OCI-LY3 (cell line): ENCODE measurements around the gene AK4.

Source experiments
- H2AFZ ChIP-seq: fragments of 200-600, 300-600 bp; shearing (Covaris generic); 2 replicates; pipeline ENCODE4 v1.6.0; 2014; ENCODE audit warnings: antibody characterized with exemption, low read depth, low read length
- H3K27ac ChIP-seq: fragments of 200-600, 300-600 bp; sonication (generic); 2 replicates; pipeline ENCODE4 v1.5.1; 2014; ENCODE audit warnings: mild to moderate bottlenecking, low read length, moderate library complexity, mixed read lengths
- H3K27me3 ChIP-seq: fragments of 200-600, 300-600 bp; sonication (generic); 2 replicates; pipeline ENCODE4 v1.6.1; 2014; ENCODE audit warnings: low read depth, low read length, mixed read lengths
- H3K36me3 ChIP-seq: fragments of 200-600, 300-600 bp; sonication (generic); replicated peaks from 2 replicates; pipeline ENCODE3; 2014; ENCODE audit warnings: low read depth, low read length, mixed read lengths
- H3K4me1 ChIP-seq: fragments of 300-600, 200-600 bp; sonication (generic); 2 replicates; pipeline ENCODE4 v1.6.1; 2014; ENCODE audit warnings: low read length, mixed read lengths
- H3K4me2 ChIP-seq: fragments of 200-600, 300-600 bp; sonication (generic); 2 replicates; pipeline ENCODE4 v1.6.1; 2014; ENCODE audit warnings: low read length, mixed read lengths
- H3K4me3 ChIP-seq: fragments of 300-600, 200-600 bp; sonication (generic); 2 replicates; pipeline ENCODE4 v1.5.1; 2014; ENCODE audit warnings: antibody characterized with exemption, mild to moderate bottlenecking, low read length, moderate library complexity
- H3K79me2 ChIP-seq: fragments of 300-600, 200-600 bp; shearing (Covaris generic); 2 replicates; pipeline ENCODE4 v1.6.1; 2014; ENCODE audit warnings: mild to moderate bottlenecking, low read length, mixed read lengths
- H3K9ac ChIP-seq: fragments of 300-600, 200-600 bp; shearing (Covaris generic); 2 replicates; pipeline ENCODE4 v1.6.0; 2014; ENCODE audit warnings: mild to moderate bottlenecking, low read length, moderate library complexity
- H3K9me3 ChIP-seq: fragments of 200-600, 300-600 bp; shearing (Covaris generic); 2 replicates; pipeline ENCODE4 v1.6.1; 2014; ENCODE audit warnings: low read length, mixed read lengths; ENCODE audit not compliant: insufficient read depth
- H4K20me1 ChIP-seq: fragments of 200-600, 300-600 bp; sonication (generic); 2 replicates; pipeline ENCODE4 v1.6.1; 2016; ENCODE audit warnings: low read length, mixed read lengths; ENCODE audit not compliant: insufficient read depth
- EZH2phosphoT487 ChIP-seq: fragments of 200-600 bp; shearing (Covaris generic); IDR thresholded peaks from 2 replicates; pipeline ENCODE4 v1.6.1; 2018; ENCODE audit warnings: antibody characterized with exemption, mixed run types, low read depth
- TF ChIP-seq, protein P1 (sequence below): fragments of 200-600, 300-600 bp; sonication (generic); IDR thresholded peaks from 2 replicates; pipeline ENCODE4 v1.5.1; 2014; ENCODE audit warnings: antibody characterized with exemption, low read length, low read depth

AK4 gene

DNA sequence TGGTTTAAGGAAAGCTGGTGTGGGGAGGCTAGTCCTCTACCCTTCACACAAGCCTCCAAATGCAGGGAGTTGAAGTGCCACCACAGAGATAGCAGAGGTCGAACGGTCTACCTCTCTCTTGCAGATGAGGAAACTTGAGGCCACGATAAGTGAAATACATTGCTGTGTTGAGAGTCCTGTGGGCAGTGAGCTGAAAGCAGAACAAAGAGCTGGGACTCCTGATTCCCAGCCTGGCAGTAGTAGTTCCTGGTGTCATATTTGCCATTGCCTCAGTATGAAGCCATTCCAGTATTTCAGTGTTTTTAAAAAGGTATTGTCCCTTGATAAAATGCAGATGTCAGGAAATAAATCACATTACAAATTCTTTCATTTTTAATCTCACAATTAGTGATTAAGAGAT lies 28.6 kb downstream of the AK4 start:
- H2AFZ ChIP-seq = no peak overlapping the region
- peaks cover 25% of the 10 kb centered on the region for H3K79me2 ChIP-seq
- H3K4me3 ChIP-seq = no peak overlapping the region
- peaks cover 4% of the 10 kb centered on the region; the same call in 1 of the 2 replicates for H3K4me1 ChIP-seq
- H4K20me1 ChIP-seq = peaks cover 82% of the 10 kb centered on the region
- no peak overlapping the region for H3K27ac ChIP-seq
- TF ChIP-seq EZH2phosphoT487 = no peak
- H3K27me3 ChIP-seq = no peaks in the 10 kb centered on the region
- no peaks in the 10 kb centered on the region for H3K36me3 ChIP-seq
- no peak overlapping the region for H3K4me2 ChIP-seq
- H3K9ac ChIP-seq = no peak overlapping the region
- no peaks in the 10 kb centered on the region for H3K9me3 ChIP-seq

DNA sequence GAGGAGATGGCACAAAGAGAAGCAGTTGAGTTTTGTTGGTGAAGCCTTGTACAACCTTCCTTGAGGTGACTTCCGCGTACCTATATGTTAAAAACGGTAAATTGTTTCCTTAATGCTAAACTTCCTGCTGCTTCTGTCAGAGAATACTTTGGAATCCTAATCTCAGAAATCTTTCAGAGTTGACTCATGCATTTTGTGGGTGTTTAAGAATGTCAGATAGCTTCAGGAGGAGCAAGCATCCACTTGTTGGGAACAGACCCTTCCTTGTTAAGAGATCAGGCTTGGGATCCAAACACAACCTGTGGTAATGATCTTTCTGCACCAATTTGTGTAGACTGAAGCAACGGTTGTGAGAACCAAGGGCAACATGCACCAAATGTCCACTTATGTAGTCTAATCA lies 29.5 kb downstream of the AK4 start:
- no peak overlapping the region for H3K27ac ChIP-seq
- H4K20me1 ChIP-seq = peaks cover 86% of the 10 kb centered on the region
- TF ChIP-seq, protein P1, sequence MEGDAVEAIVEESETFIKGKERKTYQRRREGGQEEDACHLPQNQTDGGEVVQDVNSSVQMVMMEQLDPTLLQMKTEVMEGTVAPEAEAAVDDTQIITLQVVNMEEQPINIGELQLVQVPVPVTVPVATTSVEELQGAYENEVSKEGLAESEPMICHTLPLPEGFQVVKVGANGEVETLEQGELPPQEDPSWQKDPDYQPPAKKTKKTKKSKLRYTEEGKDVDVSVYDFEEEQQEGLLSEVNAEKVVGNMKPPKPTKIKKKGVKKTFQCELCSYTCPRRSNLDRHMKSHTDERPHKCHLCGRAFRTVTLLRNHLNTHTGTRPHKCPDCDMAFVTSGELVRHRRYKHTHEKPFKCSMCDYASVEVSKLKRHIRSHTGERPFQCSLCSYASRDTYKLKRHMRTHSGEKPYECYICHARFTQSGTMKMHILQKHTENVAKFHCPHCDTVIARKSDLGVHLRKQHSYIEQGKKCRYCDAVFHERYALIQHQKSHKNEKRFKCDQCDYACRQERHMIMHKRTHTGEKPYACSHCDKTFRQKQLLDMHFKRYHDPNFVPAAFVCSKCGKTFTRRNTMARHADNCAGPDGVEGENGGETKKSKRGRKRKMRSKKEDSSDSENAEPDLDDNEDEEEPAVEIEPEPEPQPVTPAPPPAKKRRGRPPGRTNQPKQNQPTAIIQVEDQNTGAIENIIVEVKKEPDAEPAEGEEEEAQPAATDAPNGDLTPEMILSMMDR = no peak
- no peak for TF ChIP-seq EZH2phosphoT487
- no peak overlapping the region for H3K4me3 ChIP-seq
- H3K4me2 ChIP-seq = no peak overlapping the region
- no peak overlapping the region for H2AFZ ChIP-seq
- H3K79me2 ChIP-seq = peaks cover 28% of the 10 kb centered on the region
- no peaks in the 10 kb centered on the region for H3K9me3 ChIP-seq
- no peaks in the 10 kb centered on the region for H3K36me3 ChIP-seq
- H3K27me3 ChIP-seq = no peaks in the 10 kb centered on the region
- peaks cover 4% of the 10 kb centered on the region; the same call in 1 of the 2 replicates for H3K4me1 ChIP-seq
- H3K9ac ChIP-seq = no peak overlapping the region

DNA sequence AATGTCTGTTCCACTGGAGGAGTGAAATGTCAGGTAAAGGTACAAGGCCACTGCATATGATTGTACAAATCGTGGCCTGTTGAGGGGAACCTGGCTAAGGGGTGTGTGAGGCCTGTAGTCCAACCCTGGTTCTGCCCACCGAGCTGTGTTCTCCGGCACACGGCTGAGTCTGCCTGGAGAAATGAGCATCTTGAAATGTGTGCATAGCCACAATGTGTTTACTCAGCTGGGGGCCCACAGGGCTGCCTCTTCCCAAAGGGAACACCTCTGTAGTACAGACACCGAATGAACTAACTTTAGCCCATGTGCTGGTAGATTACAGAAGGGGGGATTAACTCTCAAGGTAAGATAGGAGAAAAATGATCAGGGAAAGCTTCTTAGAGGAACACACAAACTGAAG lies 30.2 kb downstream of the AK4 start:
- H3K4me3 ChIP-seq = no peak overlapping the region
- H3K36me3 ChIP-seq = no peaks in the 10 kb centered on the region
- H3K4me2 ChIP-seq = no peak overlapping the region
- H3K27me3 ChIP-seq = no peaks in the 10 kb centered on the region
- H3K9me3 ChIP-seq = no peaks in the 10 kb centered on the region
- no peak overlapping the region for H3K27ac ChIP-seq
- no peak overlapping the region for H2AFZ ChIP-seq
- TF ChIP-seq EZH2phosphoT487 = no peak
- TF ChIP-seq, protein P1 = no peak
- no peak overlapping the region for H3K9ac ChIP-seq
- peaks cover 27% of the 10 kb centered on the region for H3K79me2 ChIP-seq
- H4K20me1 ChIP-seq = peaks cover 88% of the 10 kb centered on the region
- peaks cover 7% of the 10 kb centered on the region; the same call in 1 of the 2 replicates for H3K4me1 ChIP-seq

DNA sequence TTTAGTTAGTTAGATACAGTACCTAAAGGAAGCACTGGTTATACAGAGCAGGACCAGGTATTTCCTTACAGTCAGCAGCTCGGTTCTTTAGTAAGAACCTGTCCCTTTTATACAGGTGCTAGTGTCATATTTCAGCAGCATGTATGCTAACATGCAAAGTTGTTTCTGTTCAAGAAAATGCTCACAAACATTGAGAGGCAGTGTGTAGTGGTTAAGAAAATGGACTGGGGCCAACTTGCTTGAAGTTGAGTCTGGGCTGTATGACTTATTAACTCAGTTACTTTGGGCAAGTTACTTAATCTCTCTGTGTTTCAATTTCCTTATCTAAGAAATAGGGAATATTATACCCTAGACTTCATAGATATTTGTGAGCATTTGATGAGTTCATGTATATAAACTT lies 31.1 kb downstream of the AK4 start:
- peaks cover 83% of the 10 kb centered on the region for H4K20me1 ChIP-seq
- no peak overlapping the region for H3K4me2 ChIP-seq
- no peak overlapping the region for H3K4me3 ChIP-seq
- peaks cover 3% of the 10 kb centered on the region; the same call in 1 of the 2 replicates for H3K4me1 ChIP-seq
- no peak overlapping the region for H2AFZ ChIP-seq
- TF ChIP-seq EZH2phosphoT487 = no peak
- TF ChIP-seq, protein P1 = no peak
- H3K9me3 ChIP-seq = no peaks in the 10 kb centered on the region
- H3K36me3 ChIP-seq = no peaks in the 10 kb centered on the region
- no peaks in the 10 kb centered on the region for H3K27me3 ChIP-seq
- peaks cover 29% of the 10 kb centered on the region for H3K79me2 ChIP-seq
- no peak overlapping the region for H3K27ac ChIP-seq
- H3K9ac ChIP-seq = no peak overlapping the region

DNA sequence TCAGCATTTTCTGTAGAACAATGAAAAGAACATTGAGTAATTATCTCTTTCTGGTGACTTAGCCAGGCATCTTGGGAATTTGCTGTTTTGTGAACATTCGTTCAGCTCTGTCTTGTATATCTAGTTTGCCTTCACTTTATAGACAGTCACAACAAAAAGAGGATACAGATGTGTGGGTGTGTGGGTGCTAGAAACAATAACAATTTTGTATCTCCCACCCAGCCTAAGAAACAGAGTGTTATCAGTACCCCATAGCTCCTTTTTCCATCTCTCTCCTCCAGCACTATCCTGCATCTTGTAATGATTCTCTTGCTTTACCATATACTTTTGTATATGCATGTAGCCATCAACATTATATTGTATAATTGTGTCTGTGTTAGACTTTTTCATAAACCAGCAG lies 33.0 kb downstream of the AK4 start:
- H3K9ac ChIP-seq = no peak overlapping the region
- peaks cover 32% of the 10 kb centered on the region for H3K79me2 ChIP-seq
- TF ChIP-seq, protein P1 = no peak
- no peak for TF ChIP-seq EZH2phosphoT487
- peaks cover 80% of the 10 kb centered on the region for H4K20me1 ChIP-seq
- 0 out of 2 replicates have a peak, but pooled peaks cover 3% of the 10 kb centered on the region for H3K4me1 ChIP-seq
- no peak overlapping the region for H3K27ac ChIP-seq
- H3K36me3 ChIP-seq = no peaks in the 10 kb centered on the region
- H3K4me3 ChIP-seq = no peak overlapping the region
- H2AFZ ChIP-seq = no peak overlapping the region
- H3K27me3 ChIP-seq = no peaks in the 10 kb centered on the region
- H3K9me3 ChIP-seq = no peaks in the 10 kb centered on the region
- no peak overlapping the region for H3K4me2 ChIP-seq
